ACHN (cell line): ENCODE data around the gene GOLGA5.
"Not testable (repeated sequence)": the region's sequence is repeated elsewhere in the genome, so short reads cannot be mapped to it uniquely, and the experiment has no call there.

Source experiments
- DNase-seq: peaks from one replicate; pipeline ENCODE4 v3.0.0-alpha.2; 2015
- in situ Hi-C: cut with HindIII; loops from 2 replicates; pipeline ENCODE4 v1.10.0; 2017; ENCODE audit warnings: low sequenced_read_pairs, low pct_ligation_motif_present, low pct_unique_long_range_greater_than_20kb

GOLGA5 gene

GRCh38 chr14:92774572-92774971, 19.5 kb upstream of the GOLGA5 start:
- DNase-seq = no peak
- in situ Hi-C loops = no loop called here

GRCh38 chr14:92775292-92775691, 18.8 kb upstream of the GOLGA5 start:
- in situ Hi-C loops = not testable (repeated sequence)

GRCh38 chr14:92778868-92779565, 15.1 kb upstream of the GOLGA5 start:
- DNase-seq = not testable (repeated sequence)

More at GRCh38 chr14:92775292-92775691, 18.8 kb upstream of the GOLGA5 start:
- peak; percentile 36 for DNase-seq

GRCh38 chr14:92780444-92781232, 13.5 kb upstream of the GOLGA5 start:
- no peak for DNase-seq
- in situ Hi-C loops = no loop called here

More at GRCh38 chr14:92778868-92779565, 15.1 kb upstream of the GOLGA5 start:
- in situ Hi-C loops = not testable (repeated sequence)

GRCh38 chr14:92781350-92781749, 12.8 kb upstream of the GOLGA5 start:
- in situ Hi-C loops = no loop called here
- no peak for DNase-seq

GRCh38 chr14:92783813-92784431, 10.2 kb upstream of the GOLGA5 start:
- peak; percentile 68 for DNase-seq
- in situ Hi-C loops = no loop called here

GRCh38 chr14:92785667-92786426, 8.3 kb upstream of the GOLGA5 start:
- DNase-seq = peak; percentile 54

GRCh38 chr14:92786427-92786756, 7.7 kb upstream of the GOLGA5 start:
- no peak for DNase-seq
- in situ Hi-C loops = no loop called here

More at GRCh38 chr14:92785667-92786426, 8.3 kb upstream of the GOLGA5 start:
- in situ Hi-C loops = no loop called here

GRCh38 chr14:92787554-92787953, 6.6 kb upstream of the GOLGA5 start:
- DNase-seq = no peak
- in situ Hi-C loops = no loop called here

GRCh38 chr14:92789457-92790089, 4.5 kb upstream of the GOLGA5 start:
- in situ Hi-C loops = no loop called here
- DNase-seq = no peak

GRCh38 chr14:92792885-92793284, 1.2 kb upstream of the GOLGA5 start:
- in situ Hi-C loops = no loop called here

GRCh38 chr14:92794547-92794941, 439 bp downstream of the GOLGA5 start:
- no peak for DNase-seq

More at GRCh38 chr14:92792885-92793284, 1.2 kb upstream of the GOLGA5 start:
- no peak for DNase-seq

GRCh38 chr14:92794961-92795360, 856 bp downstream of the GOLGA5 start:
- in situ Hi-C loops = no loop called here
- DNase-seq = no peak

More at GRCh38 chr14:92794547-92794941, 439 bp downstream of the GOLGA5 start:
- in situ Hi-C loops = no loop called here

GRCh38 chr14:92797935-92798653, 4.0 kb downstream of the GOLGA5 start:
- in situ Hi-C loops = no loop called here
- no peak for DNase-seq

GRCh38 chr14:92798811-92799210, 4.7 kb downstream of the GOLGA5 start:
- in situ Hi-C loops = no loop called here
- no peak for DNase-seq

GRCh38 chr14:92800012-92800411, 5.9 kb downstream of the GOLGA5 start:
- no peak for DNase-seq
- in situ Hi-C loops = no loop called here

- in situ Hi-C loops = no loop called here
- no peak for DNase-seq
Measured at GRCh38 chr14:92800525-92800924, 6.4 kb downstream of the GOLGA5 start.

- DNase-seq = no peak
- in situ Hi-C loops = no loop called here
Measured at GRCh38 chr14:92801917-92802316, 7.8 kb downstream of the GOLGA5 start.
